HG03432 (cell line): ENCODE data around the gene PLLP.
A peak's percentile ranks its signal among the peaks of the same experiment; 100 is the strongest.

ENCODE experiments used
- ATAC-seq: cut with Tn5 transposase; IDR thresholded peaks from one replicate; pipeline ENCODE4 v1.9.1; 2021; ENCODE audit warnings: mild to moderate bottlenecking, moderate library complexity; ENCODE audit not compliant: unreplicated experiment

PLLP gene

DNA sequence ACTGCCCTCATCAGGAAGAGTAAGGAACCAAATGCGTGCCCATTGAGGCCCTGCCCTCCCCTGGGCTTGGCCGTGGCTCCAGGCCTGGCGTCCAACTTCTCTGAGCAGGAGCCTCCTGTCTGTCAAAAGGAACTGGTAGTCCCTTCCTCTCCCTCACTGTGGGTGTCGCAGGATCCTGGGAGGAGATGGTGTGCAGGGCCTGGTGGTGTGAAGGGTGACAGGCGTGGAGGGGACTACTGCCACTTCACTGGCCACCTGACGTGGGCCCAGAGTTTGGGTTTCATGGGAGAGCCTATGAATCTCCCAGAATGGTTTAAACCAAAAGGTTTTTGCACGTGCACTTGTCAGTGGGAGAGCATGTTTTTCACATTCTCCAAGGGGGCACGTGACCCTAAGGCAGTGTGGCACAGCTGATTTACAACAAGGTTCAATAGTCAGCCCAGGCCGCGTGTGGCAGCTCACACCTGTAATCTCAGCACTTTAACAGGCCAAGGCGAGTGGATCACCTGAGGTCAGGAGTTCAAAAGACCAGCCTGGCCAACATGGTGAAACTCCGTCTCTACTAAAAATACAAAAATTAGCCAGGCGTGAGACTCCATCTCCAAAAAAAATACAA, 26.9 kb downstream of the PLLP start:
- ATAC-seq = no peak

DNA sequence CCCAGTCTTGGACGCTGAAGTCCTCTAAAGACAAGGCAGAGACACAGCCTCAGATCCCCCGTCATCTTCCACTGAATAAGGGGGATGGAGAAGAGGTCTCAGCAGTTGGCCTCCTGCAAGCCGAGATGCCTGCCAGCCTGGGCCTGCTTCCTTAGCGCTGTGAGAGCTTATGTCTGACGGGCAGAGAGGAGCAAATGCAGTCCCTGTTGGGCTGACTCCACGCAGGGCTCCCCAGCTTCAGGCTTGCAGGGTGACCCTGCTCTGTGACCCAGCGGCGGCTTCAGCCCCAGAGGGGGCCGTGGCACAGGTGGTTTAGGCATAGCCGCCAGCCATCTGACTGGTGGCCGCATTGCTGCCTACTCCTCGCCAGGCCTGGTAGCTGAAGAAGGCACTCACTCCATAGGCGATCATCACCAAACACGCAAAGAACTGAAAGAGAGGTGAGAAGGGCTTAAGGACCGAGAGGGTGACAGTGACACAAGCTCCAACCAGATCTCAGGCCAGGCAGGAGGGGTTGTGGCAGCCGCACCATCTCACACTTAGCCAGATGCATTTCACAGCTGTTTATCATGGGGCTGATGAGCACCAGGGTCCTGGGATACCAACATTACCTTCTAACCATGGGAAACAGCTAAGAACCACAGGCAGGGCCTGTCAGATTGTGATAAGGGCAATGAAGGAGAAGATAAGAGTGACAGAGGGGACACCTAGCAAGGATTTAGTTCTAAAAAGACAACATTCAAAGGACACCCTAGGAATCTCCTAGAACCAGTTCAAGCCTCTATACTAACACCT, 27.7 kb downstream of the PLLP start:
- ATAC-seq = no peak

DNA sequence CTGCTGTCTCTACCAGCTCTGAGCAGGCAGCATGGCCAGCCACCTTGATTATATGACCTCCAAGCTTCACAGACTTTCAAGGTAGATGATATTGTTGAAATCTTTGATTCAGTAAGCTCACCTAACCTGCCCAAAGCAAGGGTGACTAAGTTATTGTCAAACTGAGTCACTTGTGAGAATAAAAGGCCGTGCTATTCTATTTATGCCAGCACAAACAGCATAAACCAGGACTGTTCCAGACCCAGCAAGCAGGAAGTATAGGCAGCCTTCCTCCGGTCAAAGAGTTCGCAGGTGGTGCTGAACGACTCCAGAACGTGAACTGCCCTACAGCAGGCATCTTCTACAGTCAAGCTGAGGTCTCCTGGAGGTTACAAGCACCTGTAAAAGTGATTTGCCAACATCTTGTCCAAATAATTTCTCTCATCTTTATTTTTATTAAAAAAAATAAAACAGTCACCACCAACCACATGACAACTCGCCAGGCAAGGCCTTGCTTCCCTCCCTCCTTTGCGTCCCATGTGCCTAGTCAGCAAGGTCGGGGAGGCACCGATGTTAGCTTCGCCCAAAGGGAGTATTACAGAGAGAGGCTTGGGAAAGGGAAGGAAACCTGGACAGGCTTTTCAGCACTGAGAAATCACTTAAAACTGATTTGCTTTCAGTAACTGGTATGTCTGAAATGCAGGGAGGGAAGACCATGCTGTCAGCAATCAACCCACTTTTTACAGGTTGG, 28.6 kb downstream of the PLLP start:
- ATAC-seq = no peak

DNA sequence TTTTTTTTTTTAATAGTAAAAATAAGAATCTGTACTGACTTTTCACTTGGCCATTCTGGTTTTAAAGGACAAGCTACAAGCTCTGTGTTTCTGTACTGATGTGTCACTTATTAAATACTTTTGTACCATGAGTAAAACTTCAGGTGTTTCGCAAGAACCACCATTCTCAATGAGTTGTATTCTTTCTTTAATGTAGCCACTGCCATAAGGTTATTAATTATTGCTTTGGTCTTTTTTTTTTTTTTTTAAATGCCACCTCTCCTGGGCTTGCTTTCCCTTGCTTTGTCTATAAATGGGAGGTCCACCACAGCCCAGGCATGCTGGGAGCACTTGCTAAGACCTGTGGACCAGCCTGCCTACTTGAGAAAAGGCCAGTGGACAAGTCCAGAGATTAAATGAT, 31.0 kb downstream of the PLLP start:
- ATAC-seq = no peak

DNA sequence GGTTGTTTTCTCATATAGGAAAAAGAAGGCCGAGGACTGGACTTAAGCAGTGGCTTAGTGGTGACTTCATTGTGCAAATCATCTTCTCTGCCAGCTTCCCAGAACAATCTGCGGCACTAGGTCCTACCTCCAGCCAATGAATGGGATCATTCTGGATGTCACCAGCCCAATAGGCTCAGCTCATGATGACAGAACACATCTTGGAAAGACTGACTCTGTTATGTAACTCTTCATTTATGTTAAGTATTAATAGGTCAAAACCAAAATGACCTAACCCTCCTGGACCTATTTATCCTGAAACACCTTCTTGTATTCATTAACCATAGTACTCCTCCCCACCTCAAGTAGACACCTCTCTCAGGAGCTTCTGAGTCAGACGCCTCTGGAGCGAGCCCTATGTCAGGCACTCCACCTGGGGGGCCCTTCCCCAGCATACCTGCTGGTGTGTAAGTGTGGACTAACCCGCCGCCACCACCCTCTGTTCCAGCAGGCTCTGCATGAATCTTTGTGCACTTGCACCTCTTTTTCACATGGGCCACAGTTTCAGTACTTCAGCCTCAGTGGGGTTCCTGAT, 32.2 kb downstream of the PLLP start:
- no peak for ATAC-seq

DNA sequence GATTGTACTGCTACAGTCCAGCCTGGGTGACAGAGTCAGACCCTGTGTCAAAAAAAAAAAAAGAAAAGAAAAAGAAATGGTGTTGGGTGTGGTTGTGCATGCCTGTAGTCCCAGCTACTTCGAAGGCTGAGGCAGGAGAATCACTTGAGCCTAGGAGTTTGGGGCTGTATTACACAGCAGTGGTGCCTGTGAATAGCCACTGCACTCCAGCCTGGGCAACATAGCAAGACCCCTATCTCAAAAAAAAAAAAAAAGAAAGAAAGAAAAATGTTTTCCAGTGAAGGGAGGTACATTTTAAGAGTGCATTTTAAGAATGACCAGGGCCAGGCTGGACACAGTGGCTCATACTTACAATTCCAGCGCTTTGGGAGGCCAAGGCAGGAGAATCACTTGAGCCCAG, 33.1 kb downstream of the PLLP start:
- ATAC-seq = no peak

DNA sequence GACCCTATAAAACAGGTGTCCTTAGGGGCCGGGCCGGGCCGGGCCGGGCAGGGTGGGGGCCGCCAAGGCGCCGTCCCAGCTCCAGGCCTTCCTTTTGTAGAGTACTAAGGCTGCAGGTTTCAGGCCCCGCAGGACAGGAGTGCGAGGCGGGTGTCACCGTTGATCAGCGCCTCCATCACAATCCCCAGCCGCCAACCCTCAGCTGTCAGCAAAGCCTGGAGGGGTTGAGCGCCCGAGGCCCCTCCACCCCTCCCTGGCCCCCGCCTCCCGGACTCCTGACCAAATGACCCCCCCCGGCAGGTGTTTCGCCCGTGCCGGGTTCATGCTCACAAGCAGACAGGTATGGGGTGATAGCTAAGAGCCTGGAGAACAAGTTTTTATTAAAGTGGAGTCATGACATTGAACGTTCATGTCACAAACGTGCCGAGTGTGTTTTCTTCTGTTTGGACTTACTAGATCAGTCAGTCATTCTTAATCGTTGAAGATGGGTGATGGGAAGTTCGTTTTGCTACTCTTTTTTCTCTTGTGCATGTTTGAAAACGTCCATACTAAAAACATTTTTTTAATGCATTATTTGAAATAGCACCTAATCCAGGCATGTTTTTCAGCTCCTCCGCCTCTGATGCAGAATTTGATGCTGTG, 38.9 kb downstream of the PLLP start:
- no peak for ATAC-seq

DNA sequence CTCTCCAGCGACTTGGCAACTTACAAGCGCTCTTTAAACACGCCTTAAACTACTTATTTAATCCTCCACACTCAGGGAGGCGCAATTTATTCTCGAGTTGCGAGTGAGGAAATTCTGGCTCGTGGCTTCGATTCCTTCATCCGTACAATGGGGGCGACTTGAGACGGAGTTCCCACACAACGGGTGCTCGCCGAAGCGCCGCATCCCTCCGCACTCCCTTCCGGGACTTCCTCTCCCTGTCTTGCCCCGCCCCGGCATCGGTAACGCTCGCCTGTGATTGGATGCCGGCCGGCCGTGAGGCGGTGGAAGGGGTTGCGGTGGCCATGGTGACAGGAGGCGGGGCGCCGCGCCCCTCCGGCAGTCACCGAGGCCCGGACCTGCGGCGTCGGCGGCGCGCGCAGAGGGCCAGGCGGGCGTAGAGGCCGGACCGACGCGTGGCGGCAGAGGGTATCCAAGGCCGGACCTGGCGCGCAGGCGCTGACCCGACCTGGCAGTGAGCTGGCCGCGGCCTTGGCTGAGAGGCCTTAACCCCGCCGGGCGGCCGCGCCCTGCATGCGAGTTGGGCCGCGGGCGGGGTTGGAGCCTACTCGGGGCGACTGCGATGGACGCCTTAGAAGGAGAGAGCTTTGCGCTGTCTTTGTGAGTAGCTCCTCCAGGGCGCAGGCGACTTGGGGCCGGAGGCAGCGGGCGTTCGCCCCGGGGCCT, 39.6 kb downstream of the PLLP start, which contains the start of gene ARL2BP:
ARL2BP (plus strand) TSS at position 493 of the 705 bp plus-strand sequence; CDS start at position 602, 109 bp downstream.
- peak; percentile 96 for ATAC-seq

DNA sequence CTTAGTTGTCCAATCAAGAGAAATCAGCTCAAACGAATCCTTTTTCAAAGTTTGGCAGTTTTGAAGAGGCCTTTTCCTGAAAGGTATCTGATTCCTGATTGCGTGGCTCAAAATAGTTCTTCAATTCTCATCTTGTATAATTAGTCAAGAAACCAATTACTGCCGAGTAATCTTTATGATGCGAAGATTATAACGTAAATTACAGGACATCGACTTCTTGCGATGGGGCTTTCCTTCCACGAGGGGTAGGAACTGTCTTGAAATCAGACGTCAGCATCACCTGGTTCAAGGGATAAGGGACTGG, 40.1 kb downstream of the PLLP start:
- ATAC-seq = peak; percentile 31

DNA sequence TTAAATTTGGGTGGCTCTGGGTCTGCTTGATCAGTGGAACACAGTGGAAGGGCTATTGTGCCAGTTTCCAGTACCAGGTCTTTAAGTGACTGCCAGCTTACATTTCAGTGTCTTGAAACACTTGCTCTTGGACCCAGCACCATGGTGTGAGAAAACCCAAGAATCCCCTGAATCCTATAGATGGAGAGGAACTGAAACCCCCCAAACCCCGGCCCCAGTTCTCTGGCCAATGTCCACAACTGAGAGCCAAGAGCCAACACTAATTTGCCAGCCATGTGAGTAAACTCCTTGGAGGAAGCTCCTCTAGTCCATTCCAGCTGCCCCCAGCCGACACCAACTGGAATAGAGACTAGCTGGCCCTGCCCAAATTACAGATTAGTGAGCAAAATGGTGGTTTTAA, 41.8 kb downstream of the PLLP start:
- ATAC-seq = no peak

DNA sequence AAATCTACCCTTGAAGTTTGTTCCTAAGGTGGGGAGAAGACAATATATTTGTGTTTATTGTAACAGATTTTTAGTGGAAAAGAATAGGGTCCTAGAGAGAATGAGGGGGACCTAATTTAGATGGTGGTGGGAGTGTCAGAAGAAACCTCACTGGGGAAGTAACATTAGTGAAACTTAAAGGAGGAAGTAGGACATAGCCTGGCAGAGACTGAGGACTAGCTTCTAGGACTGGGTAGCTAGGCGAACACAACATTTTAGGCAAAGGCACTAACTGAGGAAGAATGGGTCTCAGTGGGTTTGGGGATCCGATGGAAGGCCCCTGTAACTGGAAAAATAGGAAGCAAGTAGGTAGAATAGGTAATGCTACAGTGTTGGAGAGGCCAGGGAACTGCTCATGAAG, 43.6 kb downstream of the PLLP start:
- no peak for ATAC-seq

DNA sequence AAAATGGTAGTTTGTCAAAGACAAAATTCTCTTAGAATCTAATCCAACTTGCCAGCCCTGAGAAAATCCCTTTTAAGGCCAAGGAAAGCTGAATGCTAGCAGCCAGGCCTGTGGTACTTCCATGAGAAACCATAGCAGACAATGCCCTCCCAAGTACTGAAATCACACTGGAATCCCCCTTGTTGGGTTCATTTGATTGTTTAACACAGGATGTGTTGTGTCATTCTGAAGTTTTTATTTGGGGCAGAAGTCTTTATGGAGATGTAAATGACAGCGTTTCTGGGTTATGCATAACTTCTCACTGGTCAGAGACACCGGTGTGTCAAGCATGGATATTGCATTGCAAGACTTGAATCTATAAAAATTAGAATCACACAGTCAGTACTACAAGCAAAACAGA, 45.4 kb downstream of the PLLP start:
- ATAC-seq = no peak

DNA sequence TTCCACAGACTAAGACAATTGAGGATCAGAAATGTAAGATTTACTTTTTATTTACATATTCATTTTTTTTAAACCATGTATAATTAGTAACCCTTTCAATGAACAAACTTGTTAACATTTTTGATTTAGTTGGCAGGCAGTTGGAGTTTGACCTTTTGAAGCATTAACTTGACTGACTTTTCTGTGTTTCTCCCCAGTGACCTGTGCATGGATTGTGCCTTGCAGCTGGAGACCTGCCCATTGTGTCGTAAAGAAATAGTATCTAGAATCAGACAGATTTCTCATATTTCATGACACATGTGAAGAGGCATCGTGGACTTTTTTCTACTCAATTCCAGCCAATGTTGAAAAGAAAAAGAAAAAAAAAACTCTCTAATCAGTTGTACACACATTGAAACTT, 45.8 kb downstream of the PLLP start:
- ATAC-seq = no peak

DNA sequence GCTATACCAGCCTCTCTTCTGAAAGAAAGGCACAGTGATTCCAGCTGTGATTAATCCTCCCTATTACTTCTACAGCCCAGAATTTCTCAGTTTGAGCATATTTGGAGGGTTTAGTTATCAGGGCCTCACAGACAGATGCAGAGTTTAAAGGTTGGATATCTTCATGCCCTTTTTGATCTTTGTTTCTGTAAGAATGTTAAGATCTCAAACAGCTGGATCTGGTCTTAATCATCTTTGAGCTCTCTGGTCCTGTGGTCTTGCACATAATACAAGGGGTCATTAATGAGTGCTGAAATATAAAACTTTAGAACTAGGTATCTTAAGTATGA, 48.5 kb downstream of the PLLP start:
- no peak for ATAC-seq

DNA sequence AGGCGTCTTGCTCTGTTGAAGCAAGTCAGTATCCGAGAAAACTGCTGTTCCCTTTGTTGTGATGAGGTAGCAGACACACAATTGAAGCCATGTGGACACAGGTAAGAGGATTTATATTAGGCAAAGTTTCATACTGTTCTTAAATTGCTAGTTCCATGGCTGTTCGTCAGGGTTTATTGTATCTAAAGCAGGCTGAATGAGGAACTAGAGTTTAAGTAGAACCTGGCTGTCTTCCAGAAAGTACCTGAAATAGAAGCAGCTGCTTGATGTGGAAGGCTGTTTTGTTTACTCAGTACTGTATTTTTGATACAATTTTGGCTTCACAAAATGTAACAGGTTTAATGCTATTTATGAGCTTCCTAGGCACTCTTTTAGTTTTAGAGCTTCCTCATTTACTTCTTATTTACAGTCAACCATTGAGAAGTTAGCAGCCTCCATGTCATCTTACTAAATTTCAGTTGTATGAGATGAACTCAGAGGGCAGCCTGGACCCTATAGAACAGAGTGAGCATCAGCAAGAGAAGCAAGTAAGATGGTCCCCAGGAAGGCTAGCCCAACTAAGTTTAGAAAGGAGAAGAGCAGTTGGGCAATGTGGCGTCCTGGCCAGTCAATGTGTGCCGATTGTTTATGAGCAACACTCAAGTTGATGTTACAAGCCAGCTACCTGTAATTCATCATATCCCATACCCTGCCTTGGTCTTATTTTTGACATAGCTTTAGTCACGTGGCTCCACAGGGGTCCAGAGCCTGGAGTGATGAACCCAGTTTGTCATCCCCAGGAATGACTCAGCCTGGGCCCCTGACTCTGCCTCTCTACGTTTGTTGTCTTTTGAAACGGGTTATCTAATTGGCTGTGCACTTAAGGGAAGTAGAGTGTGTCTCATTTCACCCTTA, 49.1 kb downstream of the PLLP start:
- ATAC-seq = no peak

DNA sequence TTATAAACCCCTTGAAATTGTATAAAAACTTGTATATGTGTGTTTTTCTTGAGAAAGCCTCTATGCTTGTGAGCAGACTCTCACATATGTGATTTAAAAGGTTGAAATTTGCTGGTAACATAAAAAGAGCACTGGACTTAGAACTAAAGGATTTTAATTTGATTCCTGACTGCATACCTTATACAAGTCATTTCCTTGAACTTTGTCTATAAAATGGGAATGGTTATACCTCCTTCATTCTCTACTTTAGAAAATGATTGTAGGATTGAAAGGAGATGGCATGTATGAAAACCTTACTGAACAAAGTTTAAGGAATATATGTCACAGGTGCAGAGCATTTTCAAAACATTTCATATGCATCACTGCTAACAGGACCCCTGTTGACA, 49.8 kb downstream of the PLLP start:
- ATAC-seq = no peak

DNA sequence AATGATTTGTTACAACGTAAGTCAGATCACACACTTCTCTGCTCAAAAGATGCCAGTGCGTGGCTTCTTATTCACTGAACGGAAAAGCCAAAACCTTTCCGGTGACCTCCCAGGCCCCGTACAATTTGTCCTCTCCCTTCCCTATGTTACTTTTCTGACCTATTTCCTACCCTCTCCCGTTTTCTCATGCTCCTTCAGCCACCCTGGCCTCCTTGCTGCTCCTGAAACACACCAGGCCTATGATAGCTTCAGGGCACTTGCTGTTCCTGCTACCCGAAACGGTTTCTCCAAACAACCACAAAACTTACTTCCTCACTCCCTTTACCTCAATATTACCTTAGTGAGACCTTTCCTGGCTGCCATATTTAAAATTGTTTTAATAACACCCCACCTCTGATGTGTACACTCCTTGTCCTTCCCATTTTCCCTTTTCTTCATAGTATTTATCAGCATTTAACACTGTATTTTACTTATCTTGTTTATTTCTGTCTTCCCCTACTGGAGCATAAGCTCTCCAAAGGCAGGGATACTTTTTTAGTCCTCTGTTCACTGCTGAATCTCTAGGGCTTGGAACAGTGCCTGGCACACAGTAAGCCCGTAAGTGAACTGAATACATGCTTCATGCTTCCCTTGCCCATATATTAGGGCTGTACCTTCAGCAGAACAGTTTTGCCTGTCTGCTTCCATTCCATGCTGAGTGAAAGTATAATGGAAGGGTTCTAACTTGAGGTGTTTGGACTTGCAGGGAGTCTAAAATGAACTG, 50.3 kb downstream of the PLLP start:
- ATAC-seq = no peak

DNA sequence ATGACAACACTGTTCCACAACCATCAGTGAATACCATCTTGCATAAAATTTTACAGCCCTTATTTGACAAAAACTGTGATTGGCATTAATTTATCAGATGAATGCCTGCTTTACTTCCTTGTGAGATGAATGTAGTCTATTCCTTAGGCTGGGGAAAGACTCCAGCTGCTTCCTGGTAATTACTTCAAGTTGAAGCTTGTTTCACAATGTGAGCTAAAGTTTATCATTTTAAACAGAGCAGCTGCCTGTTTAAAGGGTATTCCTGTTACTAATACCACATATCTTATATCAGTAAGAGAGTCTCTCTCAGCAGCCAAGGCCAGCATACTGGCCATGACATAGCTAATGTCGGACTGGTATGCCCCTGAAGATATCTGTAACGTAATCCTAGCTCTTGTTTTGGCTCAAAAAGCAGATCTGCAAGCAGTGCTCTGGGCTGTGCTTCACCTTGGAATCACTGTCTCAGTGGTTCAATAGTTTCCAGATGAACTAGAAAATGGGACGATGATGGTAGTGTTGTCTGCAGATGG, 52.6 kb downstream of the PLLP start:
- no peak for ATAC-seq

DNA sequence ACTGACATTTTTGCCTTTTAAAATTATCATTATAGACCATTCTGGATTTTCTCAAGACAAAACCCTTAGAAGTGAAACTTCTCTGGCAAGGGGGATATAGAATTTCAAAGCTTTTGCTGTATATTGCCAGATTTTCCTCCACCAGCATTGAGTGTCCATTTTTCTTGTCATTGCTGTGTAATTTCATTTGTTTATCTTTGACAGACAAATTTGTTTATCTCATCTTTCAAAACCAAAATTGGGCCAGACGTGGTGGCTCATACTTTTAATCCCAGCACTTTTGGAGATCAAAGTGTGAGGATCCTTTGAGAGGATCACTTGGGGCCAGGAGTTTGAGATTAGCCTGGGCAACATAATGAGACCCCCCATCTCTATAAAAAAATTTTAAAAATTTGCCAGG, 55.4 kb downstream of the PLLP start:
- no peak for ATAC-seq
